ENCODE measurements around the gene NECAP2.

Gene NECAP2

GRCh38 chr1:16440470-16441281 is at the start of gene NECAP2:
Gene NECAP2, plus strand, starts transcription at chr1:16440724. Its CDS starts 38 bp downstream, at chr1:16440762.
- H3K36me3 ChIP-seq (ENCODE audit: control insufficient read depth, low read depth, low read length), result peaks cover 11% of the 10 kb centered on the region

GRCh38 chr1:16391411-16391810 is 49.1 kb upstream of the NECAP2 start:
- Histone ChIP-seq H3K27ac (ENCODE audit: low read length) (no peak overlapping the region), H3K9ac (ENCODE audit: low read length) (no peak overlapping the region), H3K36me3 (ENCODE audit: control insufficient read depth, low read depth, low read length) (peaks cover 24% of the 10 kb centered on the region), H3K4me1 (ENCODE audit: control insufficient read depth, low read depth, low read length) (peaks cover 13% of the 10 kb centered on the region), H3K9me3 (ENCODE audit: control insufficient read depth, low read depth, low read length) (no peaks in the 10 kb centered on the region), H3K4me3 (ENCODE audit: low read length) (no peak overlapping the region), H3K27me3 (ENCODE audit: control insufficient read depth, insufficient read depth, low read length) (no peaks in the 10 kb centered on the region)

More at GRCh38 chr1:16440470-16441281, at the start of gene NECAP2:
- peak within 1 kb of the TSS; percentile 6 for H3K27ac ChIP-seq (ENCODE audit: low read length)
- peak within 1 kb of the TSS; percentile 99 for H3K4me3 ChIP-seq (ENCODE audit: low read length)
- H3K9me3 ChIP-seq (ENCODE audit: control insufficient read depth, low read depth, low read length), result no peaks in the 10 kb centered on the region
- H3K9ac ChIP-seq (ENCODE audit: low read length), result peak within 1 kb of the TSS; percentile 79
- peaks cover 6% of the 10 kb centered on the region for H3K27me3 ChIP-seq (ENCODE audit: control insufficient read depth, insufficient read depth, low read length)
- H3K4me1 ChIP-seq (ENCODE audit: control insufficient read depth, low read depth, low read length), result peaks cover 3% of the 10 kb centered on the region

- Histone ChIP-seq H3K27ac (ENCODE audit: low read length) (no peak overlapping the region), H3K9me3 (ENCODE audit: control insufficient read depth, low read depth, low read length) (no peaks in the 10 kb centered on the region), H3K9ac (ENCODE audit: low read length) (no peak overlapping the region), H3K27me3 (ENCODE audit: control insufficient read depth, insufficient read depth, low read length) (no peaks in the 10 kb centered on the region), H3K36me3 (ENCODE audit: control insufficient read depth, low read depth, low read length) (peaks cover 25% of the 10 kb centered on the region), H3K4me3 (ENCODE audit: low read length) (no peak overlapping the region), H3K4me1 (ENCODE audit: control insufficient read depth, low read depth, low read length) (peaks cover 13% of the 10 kb centered on the region)
Measured at GRCh38 chr1:16392740-16393569, 47.6 kb upstream of the NECAP2 start.

- Histone ChIP-seq H3K27ac (ENCODE audit: low read length) (no peak overlapping the region), H3K27me3 (ENCODE audit: control insufficient read depth, insufficient read depth, low read length) (no peaks in the 10 kb centered on the region), H3K36me3 (ENCODE audit: control insufficient read depth, low read depth, low read length) (peaks cover 25% of the 10 kb centered on the region), H3K9ac (ENCODE audit: low read length) (no peak overlapping the region), H3K4me1 (ENCODE audit: control insufficient read depth, low read depth, low read length) (peaks cover 13% of the 10 kb centered on the region), H3K4me3 (ENCODE audit: low read length) (no peak overlapping the region), H3K9me3 (ENCODE audit: control insufficient read depth, low read depth, low read length) (no peaks in the 10 kb centered on the region)
Measured at GRCh38 chr1:16393570-16394521, 46.7 kb upstream of the NECAP2 start.

- Histone ChIP-seq H3K4me3 (ENCODE audit: low read length) (no peak overlapping the region), H3K9ac (ENCODE audit: low read length) (no peak overlapping the region), H3K9me3 (ENCODE audit: control insufficient read depth, low read depth, low read length) (no peaks in the 10 kb centered on the region), H3K36me3 (ENCODE audit: control insufficient read depth, low read depth, low read length) (peaks cover 25% of the 10 kb centered on the region), H3K27me3 (ENCODE audit: control insufficient read depth, insufficient read depth, low read length) (no peaks in the 10 kb centered on the region), H3K27ac (ENCODE audit: low read length) (no peak overlapping the region), H3K4me1 (ENCODE audit: control insufficient read depth, low read depth, low read length) (peaks cover 13% of the 10 kb centered on the region)
Measured at GRCh38 chr1:16394977-16395376, 45.5 kb upstream of the NECAP2 start.

GRCh38 chr1:16396591-16396990 is 43.9 kb upstream of the NECAP2 start:
- no peak overlapping the region for H3K27ac ChIP-seq (ENCODE audit: low read length)
- no peaks in the 10 kb centered on the region for H3K9me3 ChIP-seq (ENCODE audit: control insufficient read depth, low read depth, low read length)
- no peak overlapping the region for H3K9ac ChIP-seq (ENCODE audit: low read length)
- peaks cover 25% of the 10 kb centered on the region for H3K36me3 ChIP-seq (ENCODE audit: control insufficient read depth, low read depth, low read length)
- H3K27me3 ChIP-seq (ENCODE audit: control insufficient read depth, insufficient read depth, low read length), result no peaks in the 10 kb centered on the region
- no peak overlapping the region for H3K4me3 ChIP-seq (ENCODE audit: low read length)
- peaks cover 9% of the 10 kb centered on the region for H3K4me1 ChIP-seq (ENCODE audit: control insufficient read depth, low read depth, low read length)

- H3K9ac ChIP-seq (ENCODE audit: low read length), result no peak overlapping the region
- H3K4me1 ChIP-seq (ENCODE audit: control insufficient read depth, low read depth, low read length), result peaks cover 9% of the 10 kb centered on the region
- H3K36me3 ChIP-seq (ENCODE audit: control insufficient read depth, low read depth, low read length), result peaks cover 25% of the 10 kb centered on the region
- no peak overlapping the region for H3K4me3 ChIP-seq (ENCODE audit: low read length)
- H3K27me3 ChIP-seq (ENCODE audit: control insufficient read depth, insufficient read depth, low read length), result no peaks in the 10 kb centered on the region
- no peaks in the 10 kb centered on the region for H3K9me3 ChIP-seq (ENCODE audit: control insufficient read depth, low read depth, low read length)
- H3K27ac ChIP-seq (ENCODE audit: low read length), result no peak overlapping the region
Measured at GRCh38 chr1:16397120-16397519, 43.4 kb upstream of the NECAP2 start.

GRCh38 chr1:16398371-16398953 is 42.1 kb upstream of the NECAP2 start:
- Histone ChIP-seq H3K27me3 (ENCODE audit: control insufficient read depth, insufficient read depth, low read length) (no peaks in the 10 kb centered on the region), H3K36me3 (ENCODE audit: control insufficient read depth, low read depth, low read length) (peaks cover 25% of the 10 kb centered on the region), H3K9me3 (ENCODE audit: control insufficient read depth, low read depth, low read length) (no peaks in the 10 kb centered on the region), H3K9ac (ENCODE audit: low read length) (no peak overlapping the region), H3K4me3 (ENCODE audit: low read length) (no peak overlapping the region), H3K4me1 (ENCODE audit: control insufficient read depth, low read depth, low read length) (no peaks in the 10 kb centered on the region), H3K27ac (ENCODE audit: low read length) (no peak overlapping the region)

- H3K4me1 ChIP-seq (ENCODE audit: control insufficient read depth, low read depth, low read length), result no peaks in the 10 kb centered on the region
- H3K27me3 ChIP-seq (ENCODE audit: control insufficient read depth, insufficient read depth, low read length), result no peaks in the 10 kb centered on the region
- no peaks in the 10 kb centered on the region for H3K9me3 ChIP-seq (ENCODE audit: control insufficient read depth, low read depth, low read length)
- H3K36me3 ChIP-seq (ENCODE audit: control insufficient read depth, low read depth, low read length), result no peaks in the 10 kb centered on the region
- no peak overlapping the region for H3K4me3 ChIP-seq (ENCODE audit: low read length)
- no peak overlapping the region for H3K27ac ChIP-seq (ENCODE audit: low read length)
- no peak overlapping the region for H3K9ac ChIP-seq (ENCODE audit: low read length)
Measured at GRCh38 chr1:16402742-16403141, 37.8 kb upstream of the NECAP2 start.

GRCh38 chr1:16405441-16405840 is 35.1 kb upstream of the NECAP2 start:
- no peaks in the 10 kb centered on the region for H3K4me1 ChIP-seq (ENCODE audit: control insufficient read depth, low read depth, low read length)
- H3K27ac ChIP-seq (ENCODE audit: low read length), result no peak overlapping the region
- no peak overlapping the region for H3K4me3 ChIP-seq (ENCODE audit: low read length)
- H3K36me3 ChIP-seq (ENCODE audit: control insufficient read depth, low read depth, low read length), result no peaks in the 10 kb centered on the region
- H3K27me3 ChIP-seq (ENCODE audit: control insufficient read depth, insufficient read depth, low read length), result no peaks in the 10 kb centered on the region
- H3K9me3 ChIP-seq (ENCODE audit: control insufficient read depth, low read depth, low read length), result no peaks in the 10 kb centered on the region
- no peak overlapping the region for H3K9ac ChIP-seq (ENCODE audit: low read length)

All from iPS-18a (cell line).